Metanephros (tissue), 2 donors: ENCODE results near the gene PARN. TPM values are rescaled to one million over a fixed set of nuclear protein-coding genes. Genes with fewer than 3 reads are reported as not detected.

ENCODE experiments used
- small RNA-seq: library from RNA; depleted of rRNA; stranded (forward); fragments of <200 nt; gene quantifications from one replicate; pipeline ENCODE3, GENCODE V24; 2014; ENCODE audit warnings: low replicate concordance
- total RNA-seq: library from RNA; depleted of rRNA; stranded (reverse); fragments of >200 nt; gene quantifications from one replicate; pipeline ENCODE4 v1.2.3, GENCODE V29; 2014

Gene PARN, protein sequence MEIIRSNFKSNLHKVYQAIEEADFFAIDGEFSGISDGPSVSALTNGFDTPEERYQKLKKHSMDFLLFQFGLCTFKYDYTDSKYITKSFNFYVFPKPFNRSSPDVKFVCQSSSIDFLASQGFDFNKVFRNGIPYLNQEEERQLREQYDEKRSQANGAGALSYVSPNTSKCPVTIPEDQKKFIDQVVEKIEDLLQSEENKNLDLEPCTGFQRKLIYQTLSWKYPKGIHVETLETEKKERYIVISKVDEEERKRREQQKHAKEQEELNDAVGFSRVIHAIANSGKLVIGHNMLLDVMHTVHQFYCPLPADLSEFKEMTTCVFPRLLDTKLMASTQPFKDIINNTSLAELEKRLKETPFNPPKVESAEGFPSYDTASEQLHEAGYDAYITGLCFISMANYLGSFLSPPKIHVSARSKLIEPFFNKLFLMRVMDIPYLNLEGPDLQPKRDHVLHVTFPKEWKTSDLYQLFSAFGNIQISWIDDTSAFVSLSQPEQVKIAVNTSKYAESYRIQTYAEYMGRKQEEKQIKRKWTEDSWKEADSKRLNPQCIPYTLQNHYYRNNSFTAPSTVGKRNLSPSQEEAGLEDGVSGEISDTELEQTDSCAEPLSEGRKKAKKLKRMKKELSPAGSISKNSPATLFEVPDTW
- 47.5 TPM for total RNA-seq

DNA sequence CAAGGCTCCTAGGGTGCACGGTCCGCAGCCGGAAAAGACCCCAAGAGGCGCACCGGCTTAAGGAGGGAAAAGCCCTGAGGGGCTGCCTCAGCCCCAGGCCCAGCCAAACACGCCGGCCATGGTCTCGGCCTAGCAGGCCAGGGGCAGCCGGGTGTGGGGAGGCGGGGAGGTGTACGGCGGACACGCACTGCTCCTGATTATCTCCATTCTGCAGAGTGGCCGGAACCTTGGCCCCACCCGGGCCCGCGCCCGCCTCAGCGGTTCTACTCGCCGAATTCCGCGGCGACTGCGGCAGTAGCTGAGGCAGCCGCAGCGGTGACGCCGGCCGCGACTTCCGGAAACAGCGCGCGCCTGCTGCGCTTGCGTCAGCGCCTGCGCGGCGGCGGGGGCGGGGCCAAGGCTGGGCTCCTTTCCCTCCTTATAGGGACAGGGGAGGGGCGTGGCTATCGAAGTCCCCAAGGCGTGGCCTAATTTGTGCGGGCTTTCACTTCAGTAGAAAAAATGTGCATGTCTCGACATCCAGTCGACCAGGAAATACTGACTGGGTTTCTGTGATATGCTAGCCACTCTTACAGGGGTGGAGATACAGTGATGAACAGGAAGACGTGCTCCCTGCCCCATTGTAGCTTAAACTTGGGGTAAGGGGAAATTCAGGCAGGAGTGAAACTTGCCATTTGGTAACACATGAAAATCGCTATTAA, at the start of gene PARN:
Gene PARN (minus strand): TSS at position 342 of the 701 bp plus-strand sequence. CDS start 135 bp downstream, at position 207.

DNA sequence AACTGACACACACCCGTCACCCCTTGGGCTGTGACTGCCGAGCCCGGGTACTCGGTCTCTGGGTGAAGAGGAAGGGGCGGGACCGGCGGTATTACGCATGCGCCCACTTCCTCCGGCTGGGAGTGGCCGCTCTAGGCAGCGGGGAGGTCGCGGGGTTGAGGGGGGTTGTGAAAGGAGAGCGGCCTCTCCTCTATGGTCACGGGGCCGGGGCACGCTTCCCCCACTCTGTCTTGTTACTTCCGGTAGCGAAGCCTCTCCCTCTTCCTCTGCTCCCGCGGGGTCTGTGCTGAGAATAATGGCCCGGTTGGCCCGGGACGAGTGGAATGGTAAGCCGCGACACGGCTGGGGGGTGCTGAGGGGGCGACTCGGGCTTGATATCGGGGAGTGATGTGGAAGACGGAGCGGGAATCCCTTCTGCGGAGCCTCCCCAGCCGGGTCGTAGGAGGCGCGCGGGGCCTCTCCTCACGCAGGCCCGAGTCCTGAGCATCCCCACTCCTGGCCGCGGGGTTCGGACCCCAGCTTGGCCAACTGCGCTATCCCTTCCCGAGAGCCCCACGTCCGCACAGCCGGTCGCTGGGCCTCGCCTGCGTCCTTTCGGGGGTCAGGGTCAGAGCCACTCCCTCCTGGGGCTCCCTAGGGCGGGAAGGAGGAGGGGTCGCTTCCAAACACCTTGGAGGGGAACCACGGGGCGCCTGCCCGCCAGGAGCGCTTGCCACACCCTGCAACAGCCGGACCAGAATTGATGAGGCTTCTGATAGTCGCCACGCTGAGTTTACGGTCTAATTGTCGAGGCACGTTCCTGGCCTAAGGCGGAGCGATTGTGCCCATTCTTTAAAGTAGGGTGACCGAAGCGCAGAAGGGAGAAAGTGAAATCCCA, 2.9 kb upstream of the PARN start, which contains the start of gene BFAR:
Gene BFAR (plus strand): TSS at position 259 of the 877 bp plus-strand sequence. CDS start 11,396 bp downstream, outside the sequence.

Small RNA genes within 50 kb of the gene (small RNA-seq; reads per million reads assigned to genes)
- not detected for gene RN7SL274P
- gene RNU7-125P: not detected

Other genes starting within 250 kb of the PARN start
- gene BFAR, start 2.7 kb upstream of the PARN start, total RNA-seq: 54.6 TPM
- gene PLA2G10, start 64.0 kb upstream of the PARN start, total RNA-seq: not detected
- 1.1 TPM for gene NPIPA3, start 73.2 kb upstream of the PARN start, total RNA-seq
- not detected for gene NPIPA2, start 112.3 kb upstream of the PARN start, total RNA-seq
- 63.9 TPM for gene NOMO1, start 203.5 kb upstream of the PARN start, total RNA-seq